GM12878 (cell line): ENCODE results near the gene H6PD. TPM values are rescaled to one million over a fixed set of nuclear protein-coding genes. Genes with fewer than 3 reads are reported as not detected.
A peak's percentile ranks its signal among the peaks of the same experiment; 100 is the strongest.

ENCODE experiments used
- ATAC-seq: fragments of 200-7000 bp; cut with Tn5 transposase; 3 replicates; pipeline ENCODE4 v1.9.1; 2020; ENCODE audit warnings: mild to moderate bottlenecking, moderate library complexity
- BruUV-seq: library from RNA; stranded (reverse); fragments of 400-500 nt; replicated peaks from 2 replicates; lab custom pipeline; 2021; lab: Mats Ljungman, UMichigan
- CTCF ChIA-PET: fragments of 300-600 bp; sonication (Branson Sonifier 250); formaldehyde crosslinking; extraction: SDS; loops from one replicate; lab custom pipeline; 2021; ENCODE audit warnings: inconsistent platforms; lab: Yijun Ruan, JAX
- POLR2A ChIA-PET: fragments of 350-600 bp; formaldehyde crosslinking; extraction: SDS; loops from one replicate; lab custom pipeline; 2021; ENCODE audit warnings: inconsistent platforms; lab: Charles Lee
- RAD21 ChIA-PET: fragments of 300-600 bp; sonication (Branson Sonifier 250); formaldehyde crosslinking; loops from one replicate; lab custom pipeline; 2023; ENCODE audit warnings: antibody characterized with exemption; ENCODE audit not compliant: unreplicated experiment; lab: Charles Lee
- SMC1A ChIA-PET: fragments of 300-600 bp; sonication (Branson Sonifier 250); formaldehyde crosslinking; loops from one replicate; lab custom pipeline; 2023; ENCODE audit not compliant: unreplicated experiment, uncharacterized antibody; lab: Charles Lee
- DNase-seq: peaks from one replicate; pipeline ENCODE4 v3.0.0-alpha.2; 2011; ENCODE audit warnings: low read depth, low spot score
- FAIRE-seq: peaks from 3 replicates; lab custom pipeline; 2011; peaks lifted over from hg19 to GRCh38; lab: Jason Lieb, UNC
- H2AFZ ChIP-seq: 2 replicates; pipeline ENCODE4 v1.6.0; 2011; ENCODE audit warnings: low read depth, low read length, control low read depth; ENCODE audit not compliant: control insufficient read depth
- H3K27ac ChIP-seq: 2 replicates; pipeline ENCODE4 v1.5.1; 2011; ENCODE audit warnings: control low read depth; ENCODE audit not compliant: control insufficient read depth, insufficient read depth
- H3K27me3 ChIP-seq, 2 experiments: replicated peaks in 1 of 2; 2 replicates each; pipeline versions ENCODE4 v1.6.0 to v1.6.1; 2011; ENCODE audit warnings: low read length in 1 of 2; ENCODE audit not compliant: control insufficient read depth in 2 of 2, insufficient read depth in 2 of 2
- H3K36me3 ChIP-seq, 2 experiments: 2 replicates each; pipeline ENCODE4 v1.5.1; 2011; ENCODE audit warnings: low read length in 1 of 2; ENCODE audit not compliant: control insufficient read depth in 2 of 2, insufficient read depth in 2 of 2
- H3K4me1 ChIP-seq: 2 replicates; pipeline ENCODE4 v1.6.1; 2011; ENCODE audit warnings: mild to moderate bottlenecking, low read length, moderate library complexity, mixed read lengths; ENCODE audit not compliant: control insufficient read depth, insufficient read depth
- H3K4me2 ChIP-seq: 2 replicates; pipeline ENCODE4 v1.6.0; 2011; ENCODE audit warnings: control low read depth; ENCODE audit not compliant: control insufficient read depth, insufficient read depth
- H3K4me3 ChIP-seq: fragments of 200-600 bp; sonication (generic); 2 replicates; pipeline ENCODE4 v1.5.1; 2016
- H3K79me2 ChIP-seq: 2 replicates; pipeline ENCODE4 v1.6.0; 2011; ENCODE audit warnings: low read length; ENCODE audit not compliant: control insufficient read depth, insufficient read depth
- H3K9ac ChIP-seq: 2 replicates; pipeline ENCODE4 v1.8.0; 2011; ENCODE audit warnings: low read length, control low read depth, mixed read lengths; ENCODE audit not compliant: control insufficient read depth, insufficient read depth
- H3K9me3 ChIP-seq: replicated peaks from 3 replicates; pipeline ENCODE4 v1.5.1; 2011; ENCODE audit warnings: mild to moderate bottlenecking, low read length; ENCODE audit not compliant: control insufficient read depth, insufficient read depth
- H4K20me1 ChIP-seq: 2 replicates; pipeline ENCODE4 v1.6.0; 2011; ENCODE audit not compliant: control insufficient read depth, insufficient read depth
- BACH1 ChIP-seq: fragments of 450-650 bp; IDR thresholded peaks from 2 replicates; pipeline ENCODE4 v1.6.1; 2017; ENCODE audit warnings: mild to moderate bottlenecking, borderline replicate concordance
- CREM ChIP-seq: IDR thresholded peaks from 2 replicates; pipeline ENCODE4 v1.6.1; 2014; ENCODE audit warnings: antibody characterized with exemption, low read depth
- EZH2 ChIP-seq: IDR thresholded peaks from 2 replicates; pipeline ENCODE4 v1.6.1; 2012; ENCODE audit warnings: low read depth, mild to moderate bottlenecking, control low read depth, inconsistent platforms, low read length, borderline replicate concordance; ENCODE audit not compliant: control insufficient read depth
- IKZF2 ChIP-seq, 2 experiments: fragments of 450-650 bp; IDR thresholded peaks; 2 replicates each; pipeline ENCODE4 v1.6.1; 2017; ENCODE audit warnings: mild to moderate bottlenecking in 2 of 2, moderate library complexity in 2 of 2
- MYB ChIP-seq: fragments of 150-350 bp; IDR thresholded peaks from 2 replicates; pipeline ENCODE4 v1.6.1; 2014; ENCODE audit warnings: mild to moderate bottlenecking, low read depth, low read length, borderline replicate concordance
- NFYA ChIP-seq: IDR thresholded peaks from 2 replicates; pipeline ENCODE4 v1.6.1; 2011; ENCODE audit warnings: low read depth, mild to moderate bottlenecking, low read length, improper control_type of control experiment, borderline replicate concordance
- PKNOX1 ChIP-seq: fragments of 450-650 bp; IDR thresholded peaks from 2 replicates; pipeline ENCODE4 v1.6.1; 2016; ENCODE audit warnings: mild to moderate bottlenecking
- RELA ChIP-seq: fragments of 450-650 bp; IDR thresholded peaks from 2 replicates; pipeline ENCODE4 v1.8.0; 2014; ENCODE audit warnings: borderline replicate concordance; ENCODE audit not compliant: partially characterized antibody
- SIX5 ChIP-seq: IDR thresholded peaks from 2 replicates; pipeline ENCODE4 v1.6.1; 2011; ENCODE audit warnings: mild to moderate bottlenecking, low read depth, low read length, moderate library complexity; ENCODE audit not compliant: severe bottlenecking
- SKIL ChIP-seq: fragments of 450-650 bp; IDR thresholded peaks from 2 replicates; pipeline ENCODE4 v1.6.1; 2017; ENCODE audit warnings: mild to moderate bottlenecking, low read depth, inconsistent platforms; ENCODE audit not compliant: poor library complexity, severe bottlenecking
- SPI1 ChIP-seq: IDR thresholded peaks from 2 replicates; pipeline ENCODE4 v1.6.1; 2011; ENCODE audit warnings: low read depth, mild to moderate bottlenecking, low read length, moderate library complexity, borderline replicate concordance; ENCODE audit not compliant: insufficient read depth
- WGBS: methylation state at CpG from one replicate; pipeline ENCODE4 v1.1.6; 2016; ENCODE audit warnings: low lambda C conversion rate; ENCODE audit not compliant: insufficient replicate concordance, insufficient coverage; ENCODE audit errors: missing lambda C conversion rate; 5-methylcytosine and 5-hydroxymethylcytosine counted together
- in situ Hi-C: fragments of 300-500 bp; cut with MboI; formaldehyde crosslinking; loops from 9 replicates; pipeline ENCODE4 v1.14.3; 2018; ENCODE audit warnings: mixed read lengths
- intact Hi-C: fragments of 100-400 bp; cut with micrococcal nuclease; formaldehyde crosslinking; loops from one replicate; pipeline ENCODE4 v1.14.2; 2022; ENCODE audit not compliant: unreplicated experiment
- polyA plus RNA-seq, 11 experiments: library from polyadenylated mRNA; depleted of rRNA in 4 of 11; unstranded in 6 of 11; stranded (reverse) in 5 of 11; fragments of >200 nt; fragmentation: Nextera tagmentation in 4 of 11; fragmentation: Illumina TruSeq in 1 of 11; extraction: Ambion mirVana in 4 of 11; extraction: Trizol in 1 of 11; gene quantifications; 1 replicate in 1 of 11; 2 replicates in 10 of 11; pipeline versions ENCODE4 v1.2.1 to v1.2.3, GENCODE V29; 2011 to 2016; ENCODE audit warnings: inconsistent platforms in 2 of 11, missing spikeins in 2 of 11, low read depth in 1 of 11
- total RNA-seq, 4 experiments: library from RNA; depleted of rRNA in 3 of 4; stranded (reverse); fragments of >200 nt in 3 of 4; fragmentation: Illumina TruSeq in 1 of 4; extraction: Trizol in 1 of 4; gene quantifications; 2 replicates each; pipeline versions ENCODE4 v1.2.1 to v1.2.3, GENCODE V29; 2013 to 2021
- TF ChIP-seq, protein P1 (sequence below): fragments of 450-650 bp; formaldehyde crosslinking; IDR thresholded peaks from 2 replicates; pipeline ENCODE4 v1.5.0; 2022; ENCODE audit warnings: mild to moderate bottlenecking, missing genetic modification characterization
- TF ChIP-seq, protein P2 (sequence below): IDR thresholded peaks from 2 replicates; pipeline ENCODE4 v1.6.1; 2012; ENCODE audit warnings: low read depth, low read length, improper control_type of control experiment

Gene H6PD
- total and polyA plus RNA-seq, 10 of the 15 experiments (the other 5 are each of a cell fraction or from before 2014, with no cell fraction given), result 1.2 to 20.7 (median 7.7) TPM

DNA sequence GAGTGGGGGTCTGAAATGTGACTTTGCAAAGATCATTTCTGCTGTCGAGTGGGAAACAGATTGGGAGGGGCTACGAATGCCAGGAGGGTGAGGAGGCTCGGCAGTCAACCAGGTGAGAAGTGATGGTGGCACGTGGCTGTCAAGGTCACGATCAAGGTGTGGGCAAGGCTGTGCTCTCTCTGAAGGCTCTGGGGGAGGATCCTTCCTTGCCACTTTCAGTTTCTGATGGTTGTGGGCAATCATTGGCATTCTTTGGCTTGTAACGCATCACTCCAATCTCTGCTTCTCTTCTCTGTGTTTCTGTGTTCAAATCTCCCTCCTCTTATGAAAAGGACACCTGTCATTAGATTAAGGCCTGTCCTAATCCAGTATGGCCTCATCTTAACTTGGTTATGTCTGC is 52.0 kb downstream of the H6PD start (continued):
- TF ChIP-seq SKIL (no peak), SIX5 (no peak), EZH2 (no peak)

- RAD21 ChIA-PET, result interaction anchor here (0.5 to 4.1 kb wide), 23 partner anchors 10 to 205 kb away, joined by 3 to 100 read pairs (median 4); no protein-coding TSS in a partner anchor
- POLR2A ChIA-PET, result no interaction called here
- WGBS, result 10% methylated on average over 6 of the region's 6 CpGs
- intact Hi-C loops, result loop anchor here (1.0 to 5.0 kb wide), 3 partner anchors 166 to 283 kb away; no protein-coding TSS in a partner anchor
- Histone ChIP-seq H3K27me3 (peaks cover 3 to 7% of the 10 kb centered on the region in 2 experiments; a peak in 2 of 4 replicates), H3K4me2 (no peak overlapping the region), H3K36me3 (no peaks in the 10 kb centered on the region), H3K79me2 (no peaks in the 10 kb centered on the region), H3K4me3 (no peak overlapping the region), H4K20me1 (no peaks in the 10 kb centered on the region), H3K27ac (no peak overlapping the region), H3K4me1 (peaks cover 5% of the 10 kb centered on the region; the same call in 1 of the 2 replicates), H3K9me3 (no peaks in the 10 kb centered on the region; the same call in 2 of the 3 replicates), H2AFZ (no peak overlapping the region), H3K9ac (no peak overlapping the region)
- FAIRE-seq (peak; percentile 95), DNase-seq (peak; percentile 46), ATAC-seq (peak; percentile 57)
- CTCF ChIA-PET, result interaction anchor here (0.6 to 5.9 kb wide), 37 partner anchors 9 to 1347 kb away, joined by 3 to 183 read pairs (median 4); partner anchors contain the start of gene H6PD
- in situ Hi-C loops, result loop anchor here (5.0 kb wide), 3 partner anchors 168 to 283 kb away; no protein-coding TSS in a partner anchor
- BruUV-seq, result no TSS peak
- SMC1A ChIA-PET, result interaction anchor here (0.6 to 5.7 kb wide), 23 partner anchors 9 to 284 kb away, joined by 3 to 123 read pairs (median 5); no protein-coding TSS in a partner anchor
- TF ChIP-seq CREM (no peak), IKZF2 (IDR thresholded peaks at IDR 0.05) (no peak), SPI1 (no peak), BACH1 (no peak), MYB (no peak), RELA (peak; percentile 19), SIX5 (no peak), PKNOX1 (no peak), NFYA (no peak)
- TF ChIP-seq, protein P1, sequence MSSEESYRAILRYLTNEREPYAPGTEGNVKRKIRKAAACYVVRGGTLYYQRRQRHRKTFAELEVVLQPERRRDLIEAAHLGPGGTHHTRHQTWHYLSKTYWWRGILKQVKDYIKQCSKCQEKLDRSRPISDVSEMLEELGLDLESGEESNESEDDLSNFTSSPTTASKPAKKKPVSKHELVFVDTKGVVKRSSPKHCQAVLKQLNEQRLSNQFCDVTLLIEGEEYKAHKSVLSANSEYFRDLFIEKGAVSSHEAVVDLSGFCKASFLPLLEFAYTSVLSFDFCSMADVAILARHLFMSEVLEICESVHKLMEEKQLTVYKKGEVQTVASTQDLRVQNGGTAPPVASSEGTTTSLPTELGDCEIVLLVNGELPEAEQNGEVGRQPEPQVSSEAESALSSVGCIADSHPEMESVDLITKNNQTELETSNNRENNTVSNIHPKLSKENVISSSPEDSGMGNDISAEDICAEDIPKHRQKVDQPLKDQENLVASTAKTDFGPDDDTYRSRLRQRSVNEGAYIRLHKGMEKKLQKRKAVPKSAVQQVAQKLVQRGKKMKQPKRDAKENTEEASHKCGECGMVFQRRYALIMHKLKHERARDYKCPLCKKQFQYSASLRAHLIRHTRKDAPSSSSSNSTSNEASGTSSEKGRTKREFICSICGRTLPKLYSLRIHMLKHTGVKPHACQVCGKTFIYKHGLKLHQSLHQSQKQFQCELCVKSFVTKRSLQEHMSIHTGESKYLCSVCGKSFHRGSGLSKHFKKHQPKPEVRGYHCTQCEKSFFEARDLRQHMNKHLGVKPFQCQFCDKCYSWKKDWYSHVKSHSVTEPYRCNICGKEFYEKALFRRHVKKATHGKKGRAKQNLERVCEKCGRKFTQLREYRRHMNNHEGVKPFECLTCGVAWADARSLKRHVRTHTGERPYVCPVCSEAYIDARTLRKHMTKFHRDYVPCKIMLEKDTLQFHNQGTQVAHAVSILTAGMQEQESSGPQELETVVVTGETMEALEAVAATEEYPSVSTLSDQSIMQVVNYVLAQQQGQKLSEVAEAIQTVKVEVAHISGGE (CRISPR knock-in tag), result no peak
- TF ChIP-seq, protein P2, sequence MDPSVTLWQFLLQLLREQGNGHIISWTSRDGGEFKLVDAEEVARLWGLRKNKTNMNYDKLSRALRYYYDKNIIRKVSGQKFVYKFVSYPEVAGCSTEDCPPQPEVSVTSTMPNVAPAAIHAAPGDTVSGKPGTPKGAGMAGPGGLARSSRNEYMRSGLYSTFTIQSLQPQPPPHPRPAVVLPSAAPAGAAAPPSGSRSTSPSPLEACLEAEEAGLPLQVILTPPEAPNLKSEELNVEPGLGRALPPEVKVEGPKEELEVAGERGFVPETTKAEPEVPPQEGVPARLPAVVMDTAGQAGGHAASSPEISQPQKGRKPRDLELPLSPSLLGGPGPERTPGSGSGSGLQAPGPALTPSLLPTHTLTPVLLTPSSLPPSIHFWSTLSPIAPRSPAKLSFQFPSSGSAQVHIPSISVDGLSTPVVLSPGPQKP, result no peak
Observed at GRCh38 chr1:9289090-9289534, 54.5 kb downstream of the H6PD start.
